Activated CD4-positive, alpha-beta T cell treated with anti-CD3 and anti-CD28 coated beads, Interleukin-2, amount 10 ng/mL, durations not matched to agents 24 days and 14 days (primary cell): ENCODE results near the gene ZNF445. TPM values are rescaled to one million over a fixed set of nuclear protein-coding genes. Genes with fewer than 3 reads are reported as not detected.

Experiments used
- DNase-seq: peaks from one replicate; pipeline ENCODE4 v3.0.0; 2022
- H3K27ac Mint-ChIP-seq: one replicate; pipeline ENCODE4 v1.8.0; 2022; ENCODE audit warnings: mild to moderate bottlenecking, mixed read lengths
- H3K27me3 Mint-ChIP-seq: one replicate; pipeline ENCODE4 v1.8.0; 2022; ENCODE audit warnings: mixed read lengths
- H3K36me3 Mint-ChIP-seq: one replicate; pipeline ENCODE4 v1.8.0; 2022; ENCODE audit warnings: low read depth, mild to moderate bottlenecking, mixed read lengths
- H3K4me1 Mint-ChIP-seq: one replicate; pipeline ENCODE4 v1.8.0; 2021; ENCODE audit warnings: mixed read lengths
- H3K4me3 Mint-ChIP-seq: one replicate; pipeline ENCODE4 v1.8.0; 2022; ENCODE audit warnings: mild to moderate bottlenecking, moderate library complexity, mixed read lengths
- H3K9me3 Mint-ChIP-seq: one replicate; pipeline ENCODE4 v1.8.0; 2021; ENCODE audit warnings: mixed read lengths
- intact Hi-C: fragments of 100-400 bp; cut with micrococcal nuclease; formaldehyde crosslinking; loops from one replicate; pipeline ENCODE4 v1.15.1; 2023
- total RNA-seq: library from RNA; stranded (reverse); gene quantifications from 2 replicates; pipeline ENCODE4 v1.2.3, GENCODE V29; 2022

The ZNF445 gene
- total RNA-seq, 1 donor from 2014 or later, result 17.7 TPM

GRCh38 chr3:44396200-44397171 lies 81.0 kb downstream of the ZNF445 start:
- Mint-ChIP-seq H3K4me1 (no peaks in the 10 kb centered on the region), H3K9me3 (peaks cover 3% of the 10 kb centered on the region), H3K27me3 (no peaks in the 10 kb centered on the region), H3K36me3 (peaks cover 2% of the 10 kb centered on the region), H3K4me3 (no peak overlapping the region), H3K27ac (no peak overlapping the region)
- intact Hi-C loops, result no loop called here
- DNase-seq, result no peak

- DNase-seq, result no peak
- Mint-ChIP-seq H3K4me1 (no peaks in the 10 kb centered on the region), H3K27me3 (no peaks in the 10 kb centered on the region), H3K27ac (no peak overlapping the region), H3K4me3 (no peak overlapping the region), H3K36me3 (no peaks in the 10 kb centered on the region), H3K9me3 (peaks cover 3% of the 10 kb centered on the region)
- intact Hi-C loops, result no loop called here
These were observed 81.8 kb downstream of the ZNF445 start for GRCh38 chr3:44395714-44396113.

- no peaks in the 10 kb centered on the region for H3K4me1 Mint-ChIP-seq
- peaks cover 3% of the 10 kb centered on the region for H3K9me3 Mint-ChIP-seq
- H3K27me3 Mint-ChIP-seq, result no peaks in the 10 kb centered on the region
- H3K36me3 Mint-ChIP-seq, result no peaks in the 10 kb centered on the region
- intact Hi-C loops, result no loop called here
- H3K27ac Mint-ChIP-seq, result no peak overlapping the region
- DNase-seq, result no peak
- H3K4me3 Mint-ChIP-seq, result no peak overlapping the region
These were observed 85.0 kb downstream of the ZNF445 start for GRCh38 chr3:44392489-44392888.

GRCh38 chr3:44387404-44387803 lies 90.1 kb downstream of the ZNF445 start:
- peaks cover 9% of the 10 kb centered on the region for H3K9me3 Mint-ChIP-seq
- no peak overlapping the region for H3K4me3 Mint-ChIP-seq

More at GRCh38 chr3:44387404-44387803, 90.1 kb downstream of the ZNF445 start:
- intact Hi-C loops, result no loop called here
- Mint-ChIP-seq H3K36me3 (no peaks in the 10 kb centered on the region), H3K4me1 (no peaks in the 10 kb centered on the region), H3K27ac (no peak overlapping the region), H3K27me3 (peaks cover 1% of the 10 kb centered on the region)
- no peak for DNase-seq

Other genes starting within 250 kb of the ZNF445 start
- not detected in 2 replicates for gene TOPAZ1, start 235.8 kb downstream of the ZNF445 start, total RNA-seq
- 14.3 and 14.6 TPM in 2 replicates for gene TCAIM, start 138.9 kb downstream of the ZNF445 start, total RNA-seq
- gene ZKSCAN7, start 77.5 kb upstream of the ZNF445 start, total RNA-seq, result 0.79 and 0.90 TPM in 2 replicates
- 0.17 and 0.30 TPM in 2 replicates for gene ZNF660, start 107.3 kb upstream of the ZNF445 start, total RNA-seq
- 10.5 and 10.7 TPM in 2 replicates for gene ZNF197, start 147.4 kb upstream of the ZNF445 start, total RNA-seq
- 4.7 and 4.8 TPM in 2 replicates for gene ZNF35, start 171.1 kb upstream of the ZNF445 start, total RNA-seq
- 0.47 and 0.82 TPM in 2 replicates for gene ZNF502, start 235.0 kb upstream of the ZNF445 start, total RNA-seq